GM12872 (cell line): ENCODE measurements around the gene ACOT11.

Experiments
- TF ChIP-seq, protein P1 (sequence below): IDR thresholded peaks from 3 replicates; pipeline ENCODE4 v1.5.1; 2011; ENCODE audit warnings: low read depth, mild to moderate bottlenecking, low read length, moderate library complexity; ENCODE audit not compliant: insufficient read depth

ACOT11 gene

DNA sequence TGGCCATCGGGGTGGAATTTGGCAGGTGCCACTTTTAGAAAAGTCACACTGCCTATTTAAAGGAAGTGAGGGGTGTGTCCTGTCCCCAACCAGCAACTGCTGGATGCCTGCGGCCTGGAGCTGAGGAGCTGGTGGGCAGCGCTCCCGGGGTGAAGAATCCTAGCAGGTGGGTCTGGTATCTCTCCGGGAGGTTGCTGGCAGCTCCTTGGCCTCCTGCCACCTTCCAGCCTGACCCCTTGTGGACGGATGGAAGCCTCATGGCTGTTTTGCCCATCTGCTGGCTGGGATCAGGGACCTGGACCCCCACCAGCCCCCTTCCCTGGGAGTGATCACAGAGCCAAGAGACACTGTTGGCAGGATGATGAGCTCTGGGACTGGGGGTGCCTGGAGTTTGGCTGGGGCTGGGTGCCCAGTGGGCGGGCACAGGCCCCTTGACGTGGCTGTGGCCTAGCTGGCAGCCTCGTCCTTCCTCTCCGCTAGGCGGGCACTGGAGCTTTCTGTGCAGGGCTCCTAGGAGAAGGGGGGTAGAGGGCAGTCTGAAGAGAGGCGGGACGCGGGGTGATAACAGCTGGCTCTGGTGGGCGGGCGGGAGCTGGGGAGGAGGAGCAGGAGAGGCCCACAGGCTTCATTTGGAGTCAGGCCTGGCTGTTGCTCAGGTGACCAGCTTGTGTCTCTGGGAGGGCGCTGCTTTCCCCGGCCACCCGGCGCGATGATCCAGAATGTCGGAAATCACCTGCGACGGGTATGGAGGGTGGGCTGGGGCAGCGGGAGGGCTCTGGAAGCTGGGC, at the start of gene ACOT11:
Gene ACOT11, plus strand, starts transcription at position 628 of the 788 bp plus-strand sequence. Its CDS starts 82 bp downstream, at position 710.
- TF ChIP-seq, protein P1, sequence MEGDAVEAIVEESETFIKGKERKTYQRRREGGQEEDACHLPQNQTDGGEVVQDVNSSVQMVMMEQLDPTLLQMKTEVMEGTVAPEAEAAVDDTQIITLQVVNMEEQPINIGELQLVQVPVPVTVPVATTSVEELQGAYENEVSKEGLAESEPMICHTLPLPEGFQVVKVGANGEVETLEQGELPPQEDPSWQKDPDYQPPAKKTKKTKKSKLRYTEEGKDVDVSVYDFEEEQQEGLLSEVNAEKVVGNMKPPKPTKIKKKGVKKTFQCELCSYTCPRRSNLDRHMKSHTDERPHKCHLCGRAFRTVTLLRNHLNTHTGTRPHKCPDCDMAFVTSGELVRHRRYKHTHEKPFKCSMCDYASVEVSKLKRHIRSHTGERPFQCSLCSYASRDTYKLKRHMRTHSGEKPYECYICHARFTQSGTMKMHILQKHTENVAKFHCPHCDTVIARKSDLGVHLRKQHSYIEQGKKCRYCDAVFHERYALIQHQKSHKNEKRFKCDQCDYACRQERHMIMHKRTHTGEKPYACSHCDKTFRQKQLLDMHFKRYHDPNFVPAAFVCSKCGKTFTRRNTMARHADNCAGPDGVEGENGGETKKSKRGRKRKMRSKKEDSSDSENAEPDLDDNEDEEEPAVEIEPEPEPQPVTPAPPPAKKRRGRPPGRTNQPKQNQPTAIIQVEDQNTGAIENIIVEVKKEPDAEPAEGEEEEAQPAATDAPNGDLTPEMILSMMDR = 0 out of 3 replicates have a peak, but pooled peaks have one; percentile 9

DNA sequence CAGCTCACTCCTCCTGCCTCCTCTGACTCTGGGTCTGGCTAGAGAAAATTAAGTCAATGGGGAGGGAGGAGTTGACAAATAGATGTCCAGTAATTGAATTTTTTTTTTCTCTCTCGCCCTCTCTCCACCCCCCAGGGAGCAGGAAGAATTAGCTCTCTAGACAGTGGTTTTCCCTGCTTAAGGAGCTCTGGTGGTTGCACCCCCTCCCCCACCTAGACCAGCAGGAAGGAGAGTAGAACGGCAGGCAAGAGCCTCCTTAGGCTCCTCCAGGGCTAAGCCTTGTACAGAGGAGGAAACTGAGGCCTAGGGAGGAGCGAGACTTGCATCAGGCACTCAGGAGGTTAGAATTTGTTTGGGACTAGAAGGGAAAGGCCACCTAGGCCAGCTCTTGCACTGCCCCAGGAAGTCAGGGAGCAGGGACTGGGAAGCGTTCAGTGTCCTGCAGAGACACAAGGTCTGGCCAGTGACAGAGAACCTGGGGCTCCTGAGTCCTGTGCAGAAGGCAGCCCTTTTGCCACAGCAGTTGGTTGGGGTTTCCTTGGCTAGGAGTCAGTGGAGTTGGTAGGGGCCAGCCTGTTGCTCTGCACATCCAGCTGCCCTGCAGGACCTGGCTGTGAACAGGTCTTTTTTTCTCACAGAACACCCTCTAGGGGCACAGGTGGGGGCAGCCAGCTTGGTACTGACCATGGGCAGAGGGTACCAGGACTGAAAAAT, 49.5 kb upstream of the ACOT11 start:
- TF ChIP-seq, protein P1 = no peak

DNA sequence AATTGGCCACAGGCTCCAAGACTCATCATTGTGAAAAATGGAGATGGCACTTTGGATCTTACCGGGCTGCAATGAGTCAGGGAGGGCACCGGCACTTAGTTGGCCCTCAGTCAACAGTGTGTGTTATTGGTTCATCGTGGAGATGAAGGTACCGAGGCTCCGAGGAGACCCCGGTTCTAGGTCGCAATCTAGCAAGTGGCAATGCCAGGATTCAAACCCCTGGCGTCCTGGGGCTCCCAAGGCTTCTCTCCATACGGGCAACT, 49.0 kb upstream of the ACOT11 start:
- TF ChIP-seq, protein P1 = no peak

DNA sequence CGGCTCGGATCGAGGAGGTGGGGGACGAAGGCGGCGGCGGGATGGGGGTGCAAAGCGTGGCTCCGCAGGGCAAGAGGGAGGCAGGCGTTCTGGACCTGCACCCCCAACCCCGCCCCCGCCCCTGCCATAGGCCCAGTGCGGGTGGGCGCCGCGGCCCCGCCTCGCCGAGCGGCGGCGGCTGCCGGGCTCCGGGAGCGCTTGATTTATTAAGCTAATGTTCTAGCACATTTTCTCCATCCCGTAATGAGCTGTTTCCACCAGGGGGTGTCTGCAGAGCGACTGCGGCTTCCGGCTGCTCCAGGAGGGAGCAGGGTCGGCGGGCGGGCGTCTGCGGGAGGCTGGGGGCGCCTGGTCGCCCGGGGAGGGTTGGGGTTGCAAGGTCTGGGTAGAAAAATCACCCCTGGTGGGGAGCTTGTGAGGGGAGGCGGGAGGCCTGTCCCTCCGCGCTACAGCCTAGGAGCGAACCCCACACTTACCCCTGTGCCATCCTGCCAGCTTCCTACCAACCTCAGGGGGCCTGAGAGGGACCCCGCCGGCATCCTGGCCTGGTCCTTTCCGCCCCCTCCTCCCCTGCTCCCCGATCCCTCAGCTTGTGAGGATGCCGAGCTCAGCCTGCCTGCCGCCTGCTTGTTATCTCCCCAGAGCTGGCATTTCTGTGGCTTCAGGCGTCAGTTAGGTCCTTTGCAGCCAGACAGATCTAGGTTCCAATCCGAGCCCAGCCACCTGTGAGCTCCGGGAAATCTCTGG, 48.5 kb upstream of the ACOT11 start:
- TF ChIP-seq, protein P1 = no peak

DNA sequence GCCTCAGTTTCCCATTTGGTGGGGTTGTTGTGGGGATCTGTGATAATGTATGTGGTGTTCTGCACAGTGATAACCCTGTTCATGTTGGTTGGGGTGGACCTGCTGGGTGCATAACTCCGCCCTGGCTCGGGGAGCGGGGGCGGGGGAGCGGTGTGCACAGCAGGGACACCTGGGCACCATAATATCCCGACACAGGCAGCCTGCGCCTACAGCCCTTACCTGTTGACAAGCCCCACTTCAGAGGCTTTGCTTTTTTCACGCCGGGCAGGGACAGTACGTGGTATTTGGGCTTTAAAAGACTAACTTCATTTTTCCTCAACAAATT, 48.0 kb upstream of the ACOT11 start:
- TF ChIP-seq, protein P1 = no peak

DNA sequence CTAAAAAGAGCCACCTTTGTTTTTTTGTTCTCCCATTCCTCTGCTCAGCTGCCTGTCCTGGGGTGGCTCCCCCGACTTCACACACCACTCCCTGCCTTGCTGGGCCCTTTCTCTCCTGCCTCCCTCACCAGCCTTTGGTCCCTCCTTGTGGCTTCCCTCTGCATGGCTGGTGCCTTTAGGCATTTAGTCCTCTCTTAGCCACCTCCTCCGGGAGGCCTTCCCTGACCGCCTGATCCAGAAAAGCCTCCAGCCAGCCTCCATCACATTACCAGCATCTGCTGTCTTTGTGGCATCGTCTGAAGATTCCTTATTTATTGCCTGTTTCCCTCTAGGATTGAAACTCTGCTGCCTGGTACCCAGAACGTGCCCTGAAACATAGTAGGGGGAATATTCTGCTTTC, 46.2 kb upstream of the ACOT11 start:
- TF ChIP-seq, protein P1 = no peak

DNA sequence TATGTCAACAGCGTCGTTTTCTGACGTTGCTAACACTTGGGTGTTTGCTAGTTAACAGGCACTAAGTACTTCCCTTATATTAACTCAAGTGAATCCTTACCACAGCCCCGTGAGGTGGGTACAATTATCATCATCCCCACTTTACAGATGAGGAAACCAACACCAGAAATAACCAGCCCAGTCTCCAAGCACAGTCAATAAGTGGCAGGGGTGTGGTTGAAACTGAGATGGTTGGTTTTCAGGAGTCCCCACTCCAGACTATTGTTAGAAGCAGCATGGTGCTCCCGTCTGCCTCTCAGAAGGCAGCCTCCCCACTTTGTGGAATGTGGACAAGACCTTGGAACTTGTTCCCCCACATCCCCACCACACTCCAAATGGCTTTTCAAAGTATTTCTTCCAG, 45.7 kb upstream of the ACOT11 start:
- TF ChIP-seq, protein P1 = no peak
